Naive B cell (primary cell): ENCODE results near the gene MAP3K21. TPM values are rescaled to one million over a fixed set of nuclear protein-coding genes. Genes with fewer than 3 reads are reported as not detected.

Experiments used
- ATAC-seq, 2 donors: fragments of 150-1000 bp; cut with Tn5 transposase; 2 replicates each; pipeline ENCODE4 v1.10.0; 2021; ENCODE audit warnings: low read depth in 2 of 2, mild to moderate bottlenecking in 2 of 2, moderate library complexity in 2 of 2
- DNase-seq: peaks from one replicate; pipeline ENCODE4 v3.0.0; 2022
- H3K27ac Mint-ChIP-seq, 6 donors: one replicate each; pipeline ENCODE4 v1.8.0; 2020 to 2022; ENCODE audit warnings: mild to moderate bottlenecking in 6 of 6, mixed read lengths in 6 of 6, moderate library complexity in 5 of 6, inconsistent platforms in 2 of 6
- H3K27me3 Mint-ChIP-seq, 3 donors: one replicate each; pipeline ENCODE4 v1.8.0; 2021 to 2022; ENCODE audit warnings: mixed read lengths in 3 of 3, mild to moderate bottlenecking in 1 of 3
- H3K36me3 Mint-ChIP-seq, 2 donors: one replicate each; pipeline ENCODE4 v1.8.0; 2020 to 2022; ENCODE audit warnings: mixed read lengths in 2 of 2, inconsistent platforms in 1 of 2, mild to moderate bottlenecking in 1 of 2
- H3K4me1 Mint-ChIP-seq, 3 donors: one replicate each; pipeline ENCODE4 v1.8.0; 2020 to 2022; ENCODE audit warnings: mixed read lengths in 3 of 3, inconsistent platforms in 1 of 3, mild to moderate bottlenecking in 1 of 3, moderate library complexity in 1 of 3
- H3K4me3 Mint-ChIP-seq, 8 donors: one replicate each; pipeline ENCODE4 v1.8.0; 2020 to 2022; ENCODE audit warnings: mild to moderate bottlenecking in 8 of 8, mixed read lengths in 8 of 8, moderate library complexity in 8 of 8, inconsistent platforms in 2 of 8
- H3K9me3 Mint-ChIP-seq, 7 donors: one replicate each; pipeline ENCODE4 v1.8.0; 2020 to 2022; ENCODE audit warnings: mixed read lengths in 7 of 7, mild to moderate bottlenecking in 5 of 7, inconsistent platforms in 2 of 7, moderate library complexity in 1 of 7
- polyA plus RNA-seq, 6 donors: library from polyadenylated mRNA; unstranded; fragments of 300-500 nt; fragmentation: Illumina TruSeq; gene quantifications; one replicate each; pipeline ENCODE4 v1.2.3, GENCODE V29; 2021; ENCODE audit warnings: low read depth in 6 of 6

The MAP3K21 gene
- polyA plus RNA-seq, 6 donors from 2014 or later: 0.47 to 1.6 (median 0.94) TPM

DNA sequence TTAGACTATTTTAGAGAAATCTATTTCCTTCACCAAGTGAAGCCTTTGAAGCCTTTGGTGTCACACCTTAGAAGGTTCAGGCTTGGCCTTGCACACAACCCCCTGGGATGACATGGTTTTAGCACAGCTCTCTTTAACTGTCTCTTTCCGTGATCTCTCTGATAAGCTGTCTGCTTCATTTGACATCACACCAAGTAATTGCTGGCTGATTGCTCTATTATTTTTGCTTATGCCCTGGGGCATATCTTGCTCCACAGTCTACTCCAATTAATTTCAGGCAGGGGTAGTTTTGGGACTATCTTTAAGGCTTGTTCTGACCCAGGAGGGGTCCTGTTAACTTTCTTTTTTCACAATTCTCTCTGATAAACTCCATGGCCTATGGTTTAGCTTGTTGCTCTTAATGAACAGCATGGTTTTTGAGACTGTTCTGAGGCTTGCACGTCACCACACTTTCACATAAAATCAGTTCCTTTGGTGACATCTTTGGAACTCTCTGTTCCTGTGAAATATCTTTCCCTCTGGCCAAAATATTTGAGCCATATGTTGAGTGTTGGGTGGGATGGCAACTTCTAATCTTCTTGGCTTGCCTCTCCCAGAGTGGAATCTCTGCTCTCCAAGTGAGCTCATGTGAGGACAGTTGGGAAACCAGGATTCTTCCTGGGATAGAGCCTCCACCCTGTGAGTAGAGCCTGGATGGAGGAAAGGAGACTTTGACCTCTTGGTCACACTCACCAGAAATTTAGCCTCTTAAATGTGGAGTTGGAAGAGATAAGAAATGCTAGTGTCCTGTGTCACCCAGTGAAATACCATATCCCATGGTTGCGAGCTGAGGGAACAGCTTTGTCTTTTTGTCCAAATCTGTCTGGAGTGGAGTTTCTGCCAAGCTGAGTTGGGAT, 63.6 kb downstream of the MAP3K21 start:
- Mint-ChIP-seq H3K27me3 (peaks cover 12 to 46% (median 33%) of the 10 kb centered on the region in 3 donors), H3K36me3 (no peaks in the 10 kb centered on the region), H3K27ac (peak overlapping the region in 1 of 6 donors; percentile 12), H3K4me1 (no peaks in the 10 kb centered on the region), H3K9me3 (peaks cover 0 to 3% (median 0%) of the 10 kb centered on the region in 7 donors), H3K4me3 (no peak overlapping the region)
- ATAC-seq: no peak
- DNase-seq: no peak

DNA sequence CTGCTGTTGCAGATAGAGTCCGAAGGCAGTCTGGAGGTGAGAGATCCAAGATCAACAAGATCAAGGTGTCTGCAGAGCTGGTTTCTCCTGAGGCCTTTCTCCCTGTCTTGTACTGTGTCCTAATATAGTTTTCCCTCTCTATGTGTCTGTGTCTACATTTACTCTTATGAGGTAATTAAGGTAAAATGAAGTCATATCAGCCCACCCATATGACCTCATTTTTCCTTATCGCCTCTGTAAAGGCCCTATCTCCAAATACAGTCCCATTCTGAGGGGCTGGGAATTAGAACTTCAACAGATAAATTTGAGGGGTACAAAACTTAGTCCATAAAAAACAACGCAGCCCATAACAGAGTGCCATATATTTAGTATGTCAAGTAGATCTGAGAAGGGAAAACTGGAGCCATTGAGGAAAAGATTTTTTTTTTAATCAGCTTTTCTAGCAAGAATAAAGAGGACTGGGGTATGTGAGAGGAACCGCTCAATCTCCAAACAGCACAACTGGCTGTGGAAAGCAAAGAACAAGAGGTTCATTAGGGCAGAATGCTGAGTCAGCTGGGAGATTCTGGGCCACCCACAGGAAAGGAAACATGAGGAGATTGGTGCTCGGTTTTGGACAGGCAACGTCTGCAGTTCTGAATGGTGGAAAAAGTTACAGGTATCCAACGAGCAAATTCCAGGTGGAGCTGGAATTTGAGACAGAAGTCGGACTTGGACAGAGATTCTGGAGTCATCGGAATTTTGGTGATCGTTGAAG, 65.7 kb downstream of the MAP3K21 start:
- no peaks in the 10 kb centered on the region for H3K4me1 Mint-ChIP-seq
- H3K27me3 Mint-ChIP-seq: peaks cover 24 to 57% (median 40%) of the 10 kb centered on the region in 3 donors
- ATAC-seq (no peak), DNase-seq (no peak)
- no peak overlapping the region for H3K4me3 Mint-ChIP-seq
- H3K27ac Mint-ChIP-seq: no peak overlapping the region
- H3K9me3 Mint-ChIP-seq: peaks cover 0 to 3% (median 0%) of the 10 kb centered on the region in 7 donors
- no peaks in the 10 kb centered on the region for H3K36me3 Mint-ChIP-seq

DNA sequence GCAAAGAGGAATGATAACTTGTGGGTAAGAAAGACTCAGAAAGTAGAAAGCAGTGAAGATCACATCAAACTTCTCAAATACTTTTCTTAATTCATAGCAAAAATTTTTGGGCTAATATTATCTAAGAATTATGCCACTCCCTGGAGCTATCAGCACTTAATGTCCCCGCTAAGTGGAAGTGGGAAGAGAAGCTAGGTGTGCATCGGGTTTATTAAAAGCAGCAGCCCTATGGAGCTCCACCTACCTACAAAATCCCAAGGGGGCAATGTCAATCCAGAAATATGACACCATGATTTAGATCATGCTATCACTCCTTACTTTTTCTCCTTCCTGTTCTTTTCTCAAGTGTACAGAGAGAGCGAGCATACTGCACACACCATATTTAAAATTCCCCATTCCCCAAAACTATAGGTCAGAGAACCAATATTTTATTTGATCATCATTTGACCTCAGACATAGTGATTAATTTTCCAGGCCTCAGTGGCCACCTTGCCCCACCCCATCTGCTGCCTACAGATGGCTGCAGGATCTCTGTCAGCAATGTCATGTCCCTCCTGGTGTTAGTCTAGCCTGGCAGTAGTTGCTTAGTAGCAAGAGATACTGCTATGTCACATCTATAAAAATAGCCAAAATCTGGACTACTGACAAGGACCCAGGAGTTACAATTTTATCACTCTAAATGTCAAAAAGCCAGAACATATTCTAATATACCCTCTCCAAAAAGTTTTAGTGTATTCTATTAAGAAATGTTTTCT, 66.6 kb downstream of the MAP3K21 start:
- H3K27ac Mint-ChIP-seq: no peak overlapping the region
- H3K4me1 Mint-ChIP-seq: no peaks in the 10 kb centered on the region
- no peak overlapping the region for H3K4me3 Mint-ChIP-seq
- H3K27me3 Mint-ChIP-seq: peaks cover 24 to 57% (median 35%) of the 10 kb centered on the region in 3 donors
- DNase-seq (no peak), ATAC-seq (no peak)
- peaks cover 0 to 3% (median 0%) of the 10 kb centered on the region in 7 donors for H3K9me3 Mint-ChIP-seq
- H3K36me3 Mint-ChIP-seq: no peaks in the 10 kb centered on the region

DNA sequence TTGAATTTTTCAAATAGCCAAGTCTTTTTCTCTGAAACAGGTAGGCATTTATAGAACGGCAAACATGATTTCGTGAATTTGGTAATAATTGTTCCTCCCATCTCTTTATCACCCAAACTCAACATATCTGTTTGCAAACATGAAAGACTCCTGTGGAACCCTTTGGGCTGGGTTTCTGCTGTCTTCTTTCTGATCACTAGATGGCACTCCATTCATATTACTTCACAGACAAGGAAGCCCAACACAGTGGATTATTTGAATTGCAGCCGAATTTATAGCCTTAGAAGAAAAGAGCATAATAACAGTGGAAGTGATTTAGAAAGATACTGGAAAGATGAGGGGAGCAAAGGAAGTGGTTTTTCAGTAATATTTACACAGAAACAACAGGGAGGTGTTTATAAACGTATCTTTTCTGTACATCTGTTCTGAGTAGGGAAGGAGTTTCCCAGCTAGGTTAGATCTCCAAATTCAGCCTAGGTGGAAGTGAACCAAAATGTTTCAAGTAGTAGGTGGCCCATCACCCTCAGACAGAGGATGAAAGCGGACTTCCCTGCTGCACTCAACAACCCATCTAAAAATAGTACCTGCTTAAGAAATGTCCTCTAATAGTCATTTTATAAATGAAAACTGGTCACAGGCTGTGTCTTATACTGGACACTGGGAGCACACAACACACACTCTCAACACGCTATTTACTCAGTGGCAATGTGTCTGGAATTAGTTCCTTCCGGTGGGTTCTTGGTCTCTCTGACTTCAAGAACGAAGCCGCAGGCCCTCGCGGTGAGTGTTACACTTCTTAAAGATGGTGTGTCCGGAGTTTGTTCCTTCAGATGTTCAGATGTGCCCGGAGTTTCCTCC, 67.6 kb downstream of the MAP3K21 start:
- Mint-ChIP-seq H3K4me3 (no peak overlapping the region), H3K27ac (no peak overlapping the region), H3K27me3 (peaks cover 24 to 52% (median 32%) of the 10 kb centered on the region in 3 donors), H3K36me3 (no peaks in the 10 kb centered on the region), H3K9me3 (peaks cover 0 to 3% (median 0%) of the 10 kb centered on the region in 7 donors), H3K4me1 (no peaks in the 10 kb centered on the region)
- DNase-seq (peak; percentile 0), ATAC-seq (peak in 1 of 2 donors; percentile 46)

DNA sequence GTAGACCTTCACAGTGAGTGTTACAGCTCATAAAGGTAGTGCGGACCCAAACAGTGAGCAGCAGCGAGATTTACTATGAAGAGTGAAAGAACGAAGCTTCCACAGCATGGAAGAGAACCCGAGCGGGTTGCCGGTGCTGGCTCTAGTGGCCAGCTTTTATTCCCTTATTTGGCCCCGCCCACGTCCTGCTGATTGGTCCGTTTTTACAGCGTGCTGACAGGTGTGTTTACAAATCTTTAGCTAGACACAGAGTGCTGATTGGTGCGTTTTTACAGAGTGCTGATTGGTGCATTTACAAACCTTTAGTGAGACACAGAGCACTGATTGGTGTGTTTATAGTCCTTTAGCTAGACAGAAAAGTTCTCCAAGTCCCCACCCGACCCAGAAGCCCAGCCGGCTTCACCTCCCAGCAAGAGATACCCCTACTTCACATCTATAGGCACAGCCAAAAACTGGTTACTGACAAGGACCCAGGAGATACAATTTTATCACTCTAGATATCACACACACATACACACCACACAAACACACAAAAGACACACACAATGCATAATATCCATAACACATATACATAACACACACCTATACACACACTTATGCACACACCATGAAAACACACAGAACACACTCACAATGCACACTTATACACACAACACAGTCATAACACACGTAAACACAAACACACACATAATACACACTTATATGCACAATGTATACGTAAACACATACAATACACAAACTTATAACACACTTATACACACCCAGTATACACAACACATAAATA, 68.5 kb downstream of the MAP3K21 start:
- Mint-ChIP-seq H3K27ac (peak overlapping the region in 1 of 6 donors; percentile 4), H3K27me3 (peaks cover 24 to 48% (median 28%) of the 10 kb centered on the region in 3 donors), H3K4me3 (no peak overlapping the region), H3K36me3 (no peaks in the 10 kb centered on the region), H3K4me1 (no peaks in the 10 kb centered on the region), H3K9me3 (peaks cover 0 to 3% (median 0%) of the 10 kb centered on the region in 7 donors)
- no peak for DNase-seq
- no peak for ATAC-seq

DNA sequence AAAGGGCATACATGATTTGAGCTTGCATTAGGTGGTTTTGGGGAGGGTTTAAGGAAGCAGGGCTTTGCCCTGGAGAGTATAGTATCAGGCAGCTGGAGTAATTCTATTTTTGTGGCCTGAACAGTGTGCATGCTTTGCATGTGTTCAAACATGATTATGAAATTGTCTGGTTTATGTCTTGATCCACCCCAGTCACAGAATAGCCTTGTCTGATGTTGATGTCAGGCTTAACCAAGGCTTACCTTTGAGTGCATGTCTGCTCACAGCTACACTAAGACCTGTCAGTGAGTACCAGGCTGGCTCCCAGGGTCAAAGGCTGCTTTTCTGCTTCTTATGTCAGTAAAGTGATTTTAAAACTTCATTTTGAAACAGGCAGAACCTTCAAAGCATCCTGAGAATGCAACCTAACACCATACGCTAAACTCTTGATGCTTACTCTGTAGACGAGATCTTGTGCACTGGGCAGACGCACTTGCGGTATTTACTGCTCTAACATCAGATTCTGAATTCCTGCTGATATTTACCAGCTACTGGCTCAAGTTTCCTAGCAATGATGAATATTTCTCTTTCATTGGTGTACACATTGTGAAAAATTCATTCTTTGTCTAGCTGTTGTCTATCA, 78.9 kb downstream of the MAP3K21 start:
- ATAC-seq (no peak), DNase-seq (no peak)
- peaks cover 0 to 23% (median 11%) of the 10 kb centered on the region in 3 donors for H3K27me3 Mint-ChIP-seq
- no peaks in the 10 kb centered on the region for H3K4me1 Mint-ChIP-seq
- H3K27ac Mint-ChIP-seq: no peak overlapping the region
- peaks cover 6 to 24% (median 10%) of the 10 kb centered on the region in 7 donors for H3K9me3 Mint-ChIP-seq
- no peak overlapping the region for H3K4me3 Mint-ChIP-seq
- H3K36me3 Mint-ChIP-seq: peaks cover 0 to 6% of the 10 kb centered on the region in 2 donors

DNA sequence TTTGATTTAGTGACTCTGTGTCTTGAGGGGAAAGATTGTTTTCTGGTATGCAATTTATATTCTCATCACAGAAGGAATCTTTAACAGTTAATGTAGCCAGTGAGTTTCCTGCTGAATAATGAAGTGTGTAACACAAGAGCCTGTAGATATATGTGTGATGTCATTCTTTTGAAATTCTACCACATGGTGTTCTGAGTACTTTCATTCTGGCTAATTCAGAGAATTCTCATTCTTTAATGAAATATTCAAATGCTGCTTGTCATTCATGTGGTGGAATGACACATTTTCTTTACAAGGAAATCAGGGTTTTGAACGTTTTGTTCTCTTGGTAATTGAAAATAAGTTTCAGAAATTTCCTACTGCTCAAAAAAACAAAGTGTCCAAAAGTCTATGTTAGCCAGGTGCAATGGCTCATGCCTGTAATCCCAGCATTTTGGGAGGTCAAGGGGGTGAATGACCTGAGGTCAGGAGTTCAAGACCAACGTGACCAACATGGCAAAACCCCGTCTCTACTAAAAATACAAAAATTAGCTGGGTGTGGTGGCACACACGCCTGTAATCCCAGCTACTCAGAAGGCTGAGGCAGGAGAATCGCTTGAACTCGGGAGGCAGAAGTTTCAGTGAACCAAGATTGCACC, 79.6 kb downstream of the MAP3K21 start:
- Mint-ChIP-seq H3K27ac (no peak overlapping the region), H3K36me3 (peaks cover 0 to 6% of the 10 kb centered on the region in 2 donors), H3K4me1 (no peaks in the 10 kb centered on the region), H3K9me3 (peaks cover 6 to 26% (median 10%) of the 10 kb centered on the region in 7 donors), H3K4me3 (no peak overlapping the region), H3K27me3 (peaks cover 0 to 26% (median 7%) of the 10 kb centered on the region in 3 donors)
- DNase-seq (no peak), ATAC-seq (no peak)

DNA sequence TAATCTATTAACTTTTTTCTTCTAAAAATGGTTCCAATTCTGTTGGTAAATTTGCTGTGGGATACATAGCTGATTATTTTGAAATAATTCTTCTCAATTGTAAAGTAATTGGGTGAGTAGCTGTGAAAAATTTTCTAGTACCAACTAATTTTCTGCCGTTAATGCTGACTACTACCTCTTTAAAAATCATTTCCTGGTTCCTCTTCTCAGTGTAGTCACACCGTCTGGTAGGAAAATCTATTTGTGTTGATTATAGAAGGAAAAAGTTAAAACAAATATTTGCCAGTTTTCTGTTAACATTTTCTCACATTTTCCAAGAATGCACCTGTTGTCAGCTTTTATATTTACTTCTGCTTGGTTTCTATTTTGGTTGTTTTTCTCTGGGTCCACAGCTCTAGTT, 82.0 kb downstream of the MAP3K21 start:
- H3K9me3 Mint-ChIP-seq: peaks cover 4 to 26% (median 8%) of the 10 kb centered on the region in 7 donors
- no peak for DNase-seq
- H3K27ac Mint-ChIP-seq: no peak overlapping the region
- no peak overlapping the region for H3K4me3 Mint-ChIP-seq
- no peak for ATAC-seq
- H3K4me1 Mint-ChIP-seq: no peaks in the 10 kb centered on the region
- H3K36me3 Mint-ChIP-seq: peaks cover 0 to 6% of the 10 kb centered on the region in 2 donors
- peaks cover 0 to 26% (median 5%) of the 10 kb centered on the region in 3 donors for H3K27me3 Mint-ChIP-seq

DNA sequence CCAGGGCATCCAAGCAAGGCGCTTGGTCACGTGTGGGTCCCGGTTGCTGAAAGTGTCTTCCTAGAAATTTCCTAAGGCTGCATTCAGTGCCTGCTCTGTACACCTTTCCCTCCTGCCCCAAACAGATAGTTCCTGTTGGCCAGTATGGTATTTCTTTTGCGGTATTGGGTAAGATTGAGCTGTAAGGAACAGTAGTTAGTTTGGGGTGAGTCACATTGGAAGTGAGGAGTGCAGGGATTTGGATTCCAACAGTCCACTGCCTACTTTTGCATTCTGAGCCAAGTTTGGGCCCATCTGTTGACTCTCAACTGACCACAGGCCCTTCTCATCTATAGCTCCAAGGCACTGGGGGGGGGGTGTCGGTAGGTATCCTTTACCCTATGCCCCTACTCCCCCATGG, 83.4 kb downstream of the MAP3K21 start:
- Mint-ChIP-seq H3K4me3 (no peak overlapping the region), H3K9me3 (peaks cover 4 to 26% (median 8%) of the 10 kb centered on the region in 7 donors), H3K36me3 (peaks cover 0 to 6% of the 10 kb centered on the region in 2 donors), H3K27me3 (peaks cover 0 to 26% (median 9%) of the 10 kb centered on the region in 3 donors), H3K27ac (no peak overlapping the region), H3K4me1 (no peaks in the 10 kb centered on the region)
- ATAC-seq (no peak), DNase-seq (no peak)

DNA sequence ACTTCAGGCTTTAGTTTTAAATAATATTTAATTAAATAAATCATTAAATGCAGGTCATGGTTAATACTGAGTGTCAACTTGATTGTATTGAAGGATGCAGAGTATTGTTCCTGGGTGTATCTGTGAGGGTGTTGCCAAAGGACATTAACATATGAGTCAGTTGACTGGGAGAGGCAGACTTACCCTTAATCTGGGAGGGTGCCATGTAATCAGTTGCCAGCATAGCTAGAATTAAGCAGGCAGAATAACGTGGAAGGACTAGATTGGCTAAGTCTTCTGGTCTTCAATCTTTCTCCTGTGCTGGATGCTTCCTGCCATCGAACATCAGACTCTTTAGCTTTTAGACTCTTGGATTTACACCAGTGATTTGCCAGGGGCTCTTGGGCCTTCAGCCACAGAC, 85.3 kb downstream of the MAP3K21 start:
- peaks cover 2 to 21% (median 6%) of the 10 kb centered on the region in 7 donors for H3K9me3 Mint-ChIP-seq
- ATAC-seq (no peak), DNase-seq (no peak)
- no peak overlapping the region for H3K4me3 Mint-ChIP-seq
- H3K27ac Mint-ChIP-seq: no peak overlapping the region
- no peaks in the 10 kb centered on the region for H3K4me1 Mint-ChIP-seq
- peaks cover 0 to 2% of the 10 kb centered on the region in 2 donors for H3K36me3 Mint-ChIP-seq
- H3K27me3 Mint-ChIP-seq: peaks cover 0 to 23% (median 9%) of the 10 kb centered on the region in 3 donors

DNA sequence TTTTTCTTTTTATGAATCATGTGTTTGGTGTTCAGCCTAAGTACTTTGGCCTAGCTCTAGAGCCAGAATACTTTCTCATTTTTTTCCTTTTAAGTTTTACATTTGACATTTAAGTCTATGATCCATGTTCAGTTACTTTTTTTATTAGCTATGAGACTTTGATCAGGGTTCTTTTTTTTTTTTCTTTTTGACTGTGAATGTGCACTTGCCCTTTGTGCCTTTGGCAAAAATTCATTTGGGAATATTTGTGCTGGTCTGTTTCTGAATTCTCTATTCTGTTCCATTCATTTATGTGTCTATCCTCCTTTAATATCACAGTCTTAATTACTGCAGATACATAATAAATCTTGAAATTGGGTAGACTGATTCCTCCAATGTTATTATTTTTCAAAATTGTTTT, 93.8 kb downstream of the MAP3K21 start:
- no peak for DNase-seq

More for the DNA sequence above, 93.8 kb downstream of the MAP3K21 start:
- Mint-ChIP-seq H3K4me3 (no peak overlapping the region), H3K27ac (no peak overlapping the region), H3K9me3 (peaks cover 0 to 9% (median 2%) of the 10 kb centered on the region in 7 donors), H3K4me1 (no peaks in the 10 kb centered on the region), H3K27me3 (peaks cover 11 to 30% (median 27%) of the 10 kb centered on the region in 3 donors), H3K36me3 (no peaks in the 10 kb centered on the region)
- ATAC-seq: no peak
